Esophagus (tissue), 2 donors: ENCODE data around the gene TLK1. TPM values are rescaled to one million over a fixed set of nuclear protein-coding genes. Genes with fewer than 3 reads are reported as not detected.

Experiments used
- H3K27ac ChIP-seq, 2 donors: one replicate each; pipeline ENCODE4 v1.5.1; 2013; ENCODE audit warnings: low read depth in 2 of 2, mild to moderate bottlenecking in 2 of 2, inconsistent platforms in 1 of 2, low read length in 1 of 2, moderate library complexity in 1 of 2
- H3K27me3 ChIP-seq, 2 donors: one replicate each; pipeline ENCODE4 v1.6.1; 2013; ENCODE audit warnings: low read length in 2 of 2, control low read depth in 1 of 2, mild to moderate bottlenecking in 1 of 2; ENCODE audit not compliant: insufficient read depth in 2 of 2, control insufficient read depth in 1 of 2
- H3K36me3 ChIP-seq, 2 donors: one replicate each; pipeline ENCODE4 v1.6.1; 2013; ENCODE audit warnings: low read length in 1 of 2; ENCODE audit not compliant: control insufficient read depth in 2 of 2, insufficient read depth in 2 of 2
- H3K4me1 ChIP-seq, 2 donors: one replicate each; pipeline ENCODE4 v1.6.1; 2013; ENCODE audit warnings: low read length in 1 of 2; ENCODE audit not compliant: control insufficient read depth in 2 of 2, insufficient read depth in 2 of 2
- H3K4me3 ChIP-seq, 2 donors: one replicate each; pipeline ENCODE4 v1.5.1; 2013; ENCODE audit warnings: low read length in 2 of 2, mild to moderate bottlenecking in 2 of 2, low read depth in 1 of 2, moderate library complexity in 1 of 2
- H3K9me3 ChIP-seq, 2 donors: one replicate each; pipeline ENCODE4 v1.6.1; 2013; ENCODE audit warnings: mild to moderate bottlenecking in 2 of 2, low read depth in 1 of 2, low read length in 1 of 2, moderate library complexity in 1 of 2; ENCODE audit not compliant: control insufficient read depth in 2 of 2, insufficient read depth in 1 of 2
- WGBS, 2 donors: extraction: QIAGEN DNeasy Blood & Tissue Kit; methylation state at CpG; one replicate each; pipeline ENCODE4 v1.1.7; 2013; 5-methylcytosine and 5-hydroxymethylcytosine counted together
- polyA plus RNA-seq, 2 donors: library from polyadenylated mRNA; stranded (reverse); fragments of 200-250 nt; gene quantifications; one replicate each; pipeline ENCODE4 v1.2.3, GENCODE V29; 2013
- donor health status: healthy with polysubstance abuse.
- donor health status: Bipolar disorder and iron deficiency.

The TLK1 gene
- polyA plus RNA-seq, 2 donors = 6.6 to 13.4 TPM

DNA sequence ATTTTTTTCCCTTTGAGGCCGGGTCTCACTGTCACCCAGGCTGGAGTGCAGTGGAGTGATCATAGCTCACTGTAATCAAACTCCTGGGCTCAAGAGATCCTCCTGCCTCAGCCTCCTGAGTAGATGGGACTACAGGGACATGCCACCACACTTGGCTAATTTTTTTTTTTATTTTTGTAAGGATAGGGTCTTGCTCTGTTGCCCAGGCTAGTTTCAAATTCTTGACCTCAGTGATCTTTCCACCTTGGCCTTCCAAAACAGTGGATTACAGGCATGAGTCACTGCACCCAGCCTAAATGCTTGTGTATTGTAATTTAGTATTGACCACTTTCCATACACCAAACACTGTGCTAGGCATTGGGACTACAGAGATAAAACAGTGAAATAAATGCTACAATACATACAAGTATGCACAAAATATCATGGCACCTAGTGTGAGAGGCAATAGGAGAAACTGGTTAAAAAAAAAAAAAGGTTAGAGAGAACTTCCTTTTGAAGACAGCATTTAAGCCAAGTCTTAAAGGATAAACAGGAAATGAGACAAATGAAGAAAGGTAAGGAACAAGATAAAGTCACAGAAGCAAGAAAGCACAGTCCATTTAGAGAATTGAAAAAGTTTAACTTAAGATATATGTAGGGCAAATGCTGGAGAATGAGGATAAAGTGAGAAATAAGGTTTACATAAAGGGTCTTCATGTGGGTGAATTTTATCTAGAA lies 118.3 kb downstream of the TLK1 start:
- Histone ChIP-seq H3K4me1 (no peaks in the 10 kb centered on the region), H3K36me3 (peaks cover 0 to 5% of the 10 kb centered on the region in 2 donors), H3K27ac (no peak overlapping the region), H3K4me3 (no peak overlapping the region), H3K9me3 (no peaks in the 10 kb centered on the region), H3K27me3 (no peaks in the 10 kb centered on the region)
- 91 to 95% methylated on average over 1 of the region's 1 CpG for WGBS, 2 donors

DNA sequence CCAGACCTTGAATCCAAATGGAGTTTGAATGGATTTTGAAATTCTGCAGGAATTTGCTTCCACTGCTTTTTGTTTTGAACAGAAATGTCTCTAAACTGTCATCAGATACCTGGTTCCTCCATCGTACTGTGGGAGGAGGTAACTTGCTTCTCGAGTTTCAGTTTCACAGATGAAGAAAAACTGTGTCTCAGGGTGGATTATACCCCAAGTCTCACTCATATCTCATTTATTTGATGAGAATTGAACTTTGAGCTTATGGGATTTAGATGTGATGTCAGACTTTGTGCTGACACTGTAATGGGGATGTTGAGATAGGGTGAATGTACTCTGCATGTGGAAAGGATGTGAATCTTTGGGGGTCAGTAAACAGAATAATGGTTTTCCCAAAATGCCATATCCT lies 124.2 kb downstream of the TLK1 start:
- Histone ChIP-seq H3K4me1 (no peaks in the 10 kb centered on the region), H3K4me3 (no peak overlapping the region), H3K27me3 (no peaks in the 10 kb centered on the region), H3K36me3 (peaks cover 4 to 5% of the 10 kb centered on the region in 2 donors), H3K9me3 (no peaks in the 10 kb centered on the region), H3K27ac (no peak overlapping the region)
- 94 to 95% methylated on average over 2 of the region's 2 CpGs for WGBS, 2 donors

DNA sequence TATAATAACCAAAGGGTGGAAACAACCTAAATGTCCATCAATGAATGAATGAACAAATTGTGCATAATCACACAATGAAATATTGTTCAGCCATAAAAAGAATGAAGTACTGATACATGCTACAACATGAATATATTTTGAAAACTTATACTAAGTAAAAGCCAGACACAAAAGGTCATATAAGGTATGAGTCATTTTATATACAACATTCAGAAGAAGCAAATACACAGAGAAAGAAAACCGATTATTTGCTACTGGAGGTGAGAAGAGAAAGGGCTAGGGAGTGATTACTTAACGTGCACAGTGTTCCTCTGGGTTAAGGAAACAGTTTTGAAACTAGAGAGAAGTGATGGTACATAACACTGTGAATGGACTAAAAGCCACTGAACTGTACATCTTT lies 126.4 kb downstream of the TLK1 start:
- WGBS, 2 donors = 18 to 29% methylated on average over 2 of the region's 2 CpGs
- Histone ChIP-seq H3K36me3 (peaks cover 0 to 4% of the 10 kb centered on the region in 2 donors), H3K4me1 (no peaks in the 10 kb centered on the region), H3K4me3 (no peak overlapping the region), H3K9me3 (no peaks in the 10 kb centered on the region), H3K27me3 (no peaks in the 10 kb centered on the region), H3K27ac (no peak overlapping the region)

DNA sequence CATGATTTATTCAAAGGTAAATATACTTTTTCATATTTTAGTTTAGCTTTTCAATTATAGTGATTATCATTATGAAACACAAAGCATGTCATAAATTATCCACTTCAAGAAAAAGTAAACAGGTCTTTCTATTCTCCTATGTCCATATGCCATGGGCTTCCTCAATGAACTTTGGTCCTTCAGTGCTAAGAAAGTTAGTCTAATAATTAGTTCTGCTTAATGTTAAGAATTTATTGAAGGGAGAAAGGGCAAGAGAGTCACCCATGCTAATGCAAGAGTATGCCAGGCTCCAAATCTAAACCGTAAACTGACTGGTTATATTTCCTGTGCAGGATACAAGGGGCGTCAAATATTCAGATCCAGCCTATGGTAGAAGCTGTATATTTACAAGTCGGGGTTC lies 135.5 kb downstream of the TLK1 start:
- Histone ChIP-seq H3K27me3 (no peaks in the 10 kb centered on the region), H3K36me3 (peaks cover 2 to 7% of the 10 kb centered on the region in 2 donors), H3K4me3 (no peak overlapping the region), H3K27ac (no peak overlapping the region), H3K9me3 (no peaks in the 10 kb centered on the region), H3K4me1 (no peaks in the 10 kb centered on the region)
- WGBS, 2 donors = 77 to 88% methylated on average over 3 of the region's 3 CpGs

DNA sequence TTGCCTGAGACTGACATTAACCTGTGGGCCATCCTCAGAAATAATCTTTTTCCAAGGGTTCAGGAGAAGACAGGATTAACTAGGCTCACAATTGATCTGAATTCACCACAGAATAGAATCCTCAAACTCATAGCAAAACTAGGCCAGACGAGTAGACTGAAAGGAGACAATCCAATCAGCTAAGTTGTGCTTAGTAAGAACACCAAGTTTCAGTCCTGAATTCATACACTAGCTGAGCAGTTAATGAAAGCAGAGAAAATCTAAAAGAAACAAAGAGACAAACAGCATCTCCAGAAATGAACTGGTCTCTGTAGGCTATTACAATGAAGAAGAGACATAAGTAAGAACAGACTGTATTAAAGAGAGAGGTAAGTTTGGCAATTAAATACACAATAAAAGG lies 142.2 kb downstream of the TLK1 start:
- Histone ChIP-seq H3K36me3 (peaks cover 2 to 5% of the 10 kb centered on the region in 2 donors), H3K4me3 (no peak overlapping the region), H3K27ac (no peak overlapping the region), H3K9me3 (no peaks in the 10 kb centered on the region), H3K27me3 (no peaks in the 10 kb centered on the region), H3K4me1 (no peaks in the 10 kb centered on the region)
- WGBS, 2 donors = 90% methylated on average over 1 of the region's 1 CpG

DNA sequence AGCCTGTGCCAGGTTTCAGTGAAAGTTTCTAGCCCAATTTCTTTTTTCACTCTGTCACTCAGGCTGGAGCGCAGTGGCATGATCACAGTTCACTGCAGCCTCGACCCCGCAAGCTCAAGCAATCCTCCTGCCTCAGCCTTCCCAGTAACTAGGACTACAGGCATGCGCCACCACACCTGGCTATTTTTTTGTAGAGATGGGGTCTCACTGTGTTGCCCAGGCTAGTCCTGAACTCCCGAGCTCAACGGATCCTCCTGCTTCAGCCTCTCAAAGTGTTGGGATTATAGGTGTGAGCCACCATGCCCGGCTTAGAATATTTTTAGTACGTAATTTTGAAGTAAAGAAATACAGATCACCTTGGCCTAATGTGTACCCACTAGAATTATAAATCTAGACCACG lies 144.6 kb downstream of the TLK1 start:
- no peaks in the 10 kb centered on the region for H3K36me3 ChIP-seq
- H3K4me1 ChIP-seq = no peaks in the 10 kb centered on the region
- 98 to 99% methylated on average over 9 of the region's 9 CpGs for WGBS, 2 donors
- H3K9me3 ChIP-seq = no peaks in the 10 kb centered on the region
- H3K27me3 ChIP-seq = no peaks in the 10 kb centered on the region
- H3K4me3 ChIP-seq = no peak overlapping the region
- H3K27ac ChIP-seq = no peak overlapping the region

DNA sequence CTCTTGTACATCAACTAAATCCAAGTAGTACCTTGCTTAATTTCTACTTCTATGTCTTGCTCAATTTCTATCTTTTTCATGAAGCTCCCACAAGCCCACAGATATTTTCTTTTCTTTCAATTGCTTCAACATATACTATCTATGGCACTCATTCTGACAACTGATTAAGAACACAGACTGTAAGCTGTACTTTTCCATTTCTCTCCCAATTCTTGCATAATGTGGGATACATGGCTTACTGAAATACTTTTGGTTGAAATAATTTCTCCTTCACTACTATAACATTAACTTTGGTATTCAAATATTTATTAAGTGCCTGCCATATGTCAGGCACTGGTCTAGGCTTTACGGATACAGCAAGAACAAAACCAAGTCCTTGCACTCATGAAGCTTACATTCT lies 146.8 kb downstream of the TLK1 start:
- Histone ChIP-seq H3K4me3 (no peak overlapping the region), H3K27ac (no peak overlapping the region), H3K36me3 (no peaks in the 10 kb centered on the region), H3K4me1 (no peaks in the 10 kb centered on the region), H3K9me3 (no peaks in the 10 kb centered on the region), H3K27me3 (no peaks in the 10 kb centered on the region)
- 46 to 100% methylated on average over 1 of the region's 1 CpG for WGBS, 2 donors

DNA sequence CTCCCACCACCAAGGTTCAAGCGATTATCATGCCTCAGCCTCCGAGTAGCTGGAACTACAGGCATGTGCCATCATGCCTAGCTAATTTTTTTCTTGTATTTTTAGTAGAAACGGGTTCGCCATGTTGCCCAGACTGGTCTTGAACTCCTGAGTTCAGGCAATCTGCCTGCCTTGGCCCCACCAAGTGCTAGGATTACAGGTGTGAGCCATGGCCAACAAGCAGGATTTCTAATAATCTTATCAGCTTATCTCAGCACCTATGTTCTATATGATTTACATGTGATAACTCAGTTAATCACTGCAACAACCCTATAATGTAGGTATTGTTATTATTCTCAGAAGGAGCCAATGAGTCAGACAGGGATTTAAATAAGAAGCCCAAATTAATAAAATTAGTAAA lies 151.3 kb downstream of the TLK1 start:
- Histone ChIP-seq H3K9me3 (no peaks in the 10 kb centered on the region), H3K4me3 (no peak overlapping the region), H3K27ac (no peak overlapping the region), H3K4me1 (no peaks in the 10 kb centered on the region), H3K36me3 (peaks cover 0 to 3% of the 10 kb centered on the region in 2 donors), H3K27me3 (no peaks in the 10 kb centered on the region)
- 78 to 86% methylated on average over 4 of the region's 4 CpGs for WGBS, 2 donors

DNA sequence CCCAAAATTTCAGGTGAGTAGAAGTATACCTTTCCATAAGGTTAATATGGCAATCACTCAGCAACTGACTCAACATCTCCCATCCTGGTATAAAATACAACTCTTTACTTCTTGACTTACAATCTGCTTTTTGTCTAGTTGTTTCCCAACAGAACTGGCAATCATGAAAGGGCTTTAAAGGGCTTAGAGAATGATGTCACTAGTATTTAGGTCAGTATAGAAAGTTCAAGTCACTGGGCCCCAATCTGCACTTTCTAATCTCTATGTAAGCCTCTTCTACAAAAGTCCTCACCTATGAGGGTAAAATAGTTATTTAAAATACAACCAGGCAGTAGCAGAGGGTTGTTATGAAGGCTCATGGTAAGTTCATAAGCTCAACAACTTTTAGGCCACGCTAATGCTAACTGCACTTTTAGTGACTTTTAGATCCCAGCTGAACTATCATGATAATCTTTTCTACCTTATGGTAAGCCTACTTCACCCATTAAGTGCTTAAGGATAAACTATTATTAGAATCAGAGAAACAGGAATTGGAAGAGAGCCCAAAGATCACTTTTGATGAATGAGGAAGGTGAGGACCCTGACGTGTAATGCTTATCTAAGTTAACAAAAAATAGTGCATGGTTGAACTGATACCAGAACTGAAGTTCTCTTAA lies 152.0 kb downstream of the TLK1 start:
- no peaks in the 10 kb centered on the region for H3K9me3 ChIP-seq
- no peak overlapping the region for H3K4me3 ChIP-seq
- H3K4me1 ChIP-seq = no peaks in the 10 kb centered on the region
- H3K27ac ChIP-seq = no peak overlapping the region
- peaks cover 0 to 3% of the 10 kb centered on the region in 2 donors for H3K36me3 ChIP-seq
- no peaks in the 10 kb centered on the region for H3K27me3 ChIP-seq
- WGBS, 2 donors = 66 to 71% methylated on average over 2 of the region's 2 CpGs

DNA sequence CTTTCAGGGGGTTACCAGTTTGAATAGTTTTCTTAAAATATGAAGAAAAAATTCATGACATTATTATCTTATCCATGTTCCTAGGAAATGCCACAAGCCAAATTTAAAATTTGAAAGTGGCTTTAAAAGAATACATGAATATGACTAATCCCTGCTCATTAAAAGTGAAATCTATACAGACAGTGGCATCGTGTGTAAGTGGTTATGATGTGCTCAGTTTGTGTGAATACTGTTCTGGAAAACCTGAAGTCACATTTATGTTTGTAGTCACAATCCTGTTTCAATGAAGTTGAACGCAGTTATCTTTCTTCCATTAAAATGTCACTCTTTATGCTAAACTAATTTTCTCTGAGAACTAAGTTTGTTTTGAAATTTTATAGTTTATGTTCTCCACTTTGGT lies 155.9 kb downstream of the TLK1 start:
- Histone ChIP-seq H3K4me1 (no peaks in the 10 kb centered on the region), H3K36me3 (peaks cover 0 to 7% of the 10 kb centered on the region in 2 donors), H3K4me3 (no peak overlapping the region), H3K27me3 (no peaks in the 10 kb centered on the region), H3K9me3 (no peaks in the 10 kb centered on the region), H3K27ac (no peak overlapping the region)
- WGBS, 2 donors = 81 to 84% methylated on average over 2 of the region's 2 CpGs
